GM18505 (cell line): ENCODE measurements around the gene ZNF189.

Experiments used
- ATAC-seq: cut with Tn5 transposase; IDR thresholded peaks from one replicate; pipeline ENCODE4 v1.9.1; 2021; ENCODE audit not compliant: unreplicated experiment
- POLR2A ChIP-seq: IDR thresholded peaks from 4 replicates; pipeline ENCODE4 v1.6.1; 2011; ENCODE audit warnings: borderline replicate concordance; ENCODE audit not compliant: insufficient read depth, insufficient read length; ENCODE audit errors: extremely low read depth

ZNF189 gene

DNA sequence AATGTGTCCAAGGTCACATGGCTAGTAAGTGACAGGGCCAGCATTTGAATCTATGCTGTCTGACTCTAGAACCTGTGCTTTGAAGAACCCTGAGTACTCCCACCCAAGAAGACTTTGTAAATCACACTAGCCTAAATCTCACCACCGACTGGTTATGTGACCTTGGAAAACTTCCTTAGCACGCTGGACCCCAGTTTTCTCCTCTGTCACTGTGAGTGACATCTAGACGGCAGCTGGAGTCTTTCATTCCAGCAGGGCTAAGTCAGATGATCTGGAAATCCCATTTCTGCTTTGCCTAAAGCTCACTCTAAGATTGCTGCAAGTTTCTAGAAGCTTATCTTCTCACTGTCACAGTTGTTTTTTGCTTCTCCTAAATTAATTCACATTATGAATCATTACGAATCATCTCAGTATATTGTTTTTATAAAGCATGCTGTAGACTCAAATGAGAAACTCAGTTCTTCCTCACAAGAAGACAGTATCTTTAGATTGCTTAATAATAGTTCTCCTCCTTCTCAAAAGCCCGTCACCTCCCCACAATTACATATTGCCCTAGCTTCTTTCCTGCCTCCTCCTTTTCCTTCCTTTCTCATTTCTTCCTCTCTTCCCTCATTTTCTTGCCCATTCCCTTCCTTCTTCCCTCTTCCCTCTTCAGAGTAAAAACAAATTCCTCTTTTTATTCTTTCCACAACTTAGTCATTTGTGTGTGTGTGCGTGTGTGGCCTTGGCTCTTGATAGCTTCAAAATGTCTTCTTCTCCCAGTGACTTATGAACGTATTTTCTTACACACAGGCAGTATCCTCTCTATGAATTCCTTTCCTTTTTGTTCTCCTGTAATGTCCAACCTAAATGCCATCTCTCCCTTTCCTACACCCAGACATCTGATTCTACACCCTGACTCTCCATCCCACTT, 20.1 kb downstream of the ZNF189 start:
- ATAC-seq: no peak
- no peak for TF ChIP-seq POLR2A

DNA sequence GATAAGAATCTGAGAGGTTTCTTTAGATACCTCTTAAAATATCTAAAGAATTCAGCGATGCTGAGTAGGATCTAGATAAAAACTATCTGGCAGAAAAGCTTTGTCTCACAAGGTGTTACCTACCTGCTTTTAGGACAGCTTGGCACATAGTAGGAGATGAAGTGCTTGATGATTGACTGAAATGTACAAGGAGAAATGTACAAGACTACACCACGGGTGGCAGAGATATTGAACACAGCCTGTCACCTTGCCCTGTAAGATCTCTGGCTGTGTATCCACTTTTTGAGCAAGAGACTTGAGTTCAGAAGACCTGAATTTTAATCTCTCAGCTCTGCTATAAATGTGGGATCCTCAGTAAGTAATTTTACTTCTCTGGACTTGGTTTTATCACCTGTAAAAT, 21.2 kb downstream of the ZNF189 start:
- TF ChIP-seq POLR2A: no peak
- no peak for ATAC-seq

DNA sequence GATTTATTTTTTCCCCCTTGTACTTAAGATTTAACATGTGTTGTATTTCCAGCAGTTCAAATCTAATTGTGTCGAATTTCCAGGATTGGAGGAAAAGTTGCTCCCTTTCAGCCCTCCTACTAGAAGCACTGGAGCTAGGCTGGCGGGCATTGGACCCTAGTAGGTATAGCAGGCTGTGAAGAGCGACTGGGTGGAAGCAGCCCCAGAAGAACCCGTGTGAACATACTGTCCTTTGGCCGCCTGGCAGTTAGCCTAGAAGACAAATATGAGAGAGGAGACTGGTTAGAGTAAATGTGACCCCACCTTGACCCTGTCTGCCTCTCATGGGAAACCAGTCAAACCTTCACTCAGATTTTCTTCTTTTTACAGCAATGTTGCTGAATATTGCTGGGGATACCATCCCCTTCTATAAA, 23.0 kb downstream of the ZNF189 start:
- no peak for ATAC-seq
- TF ChIP-seq POLR2A: no peak

DNA sequence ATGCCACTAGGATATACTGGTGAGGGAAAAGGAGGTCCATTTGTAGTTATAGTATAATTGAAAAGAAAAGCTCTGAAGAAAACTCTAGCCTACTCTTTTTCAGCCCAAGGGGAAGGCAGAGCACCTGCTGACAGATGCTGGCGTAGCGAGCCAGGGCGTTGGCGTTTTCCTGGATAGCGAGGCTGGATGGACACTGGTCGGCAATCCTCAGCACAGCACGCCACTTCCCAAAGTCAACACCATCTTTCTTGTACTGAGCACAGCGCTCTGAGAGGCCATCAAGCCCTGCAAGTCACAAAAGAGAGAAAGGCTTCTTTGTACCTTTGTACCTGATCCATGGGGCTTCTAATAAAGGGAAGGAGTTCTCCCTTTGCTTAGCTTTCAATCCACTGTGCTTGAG, 28.7 kb downstream of the ZNF189 start:
- ATAC-seq: no peak
- TF ChIP-seq POLR2A: no peak

DNA sequence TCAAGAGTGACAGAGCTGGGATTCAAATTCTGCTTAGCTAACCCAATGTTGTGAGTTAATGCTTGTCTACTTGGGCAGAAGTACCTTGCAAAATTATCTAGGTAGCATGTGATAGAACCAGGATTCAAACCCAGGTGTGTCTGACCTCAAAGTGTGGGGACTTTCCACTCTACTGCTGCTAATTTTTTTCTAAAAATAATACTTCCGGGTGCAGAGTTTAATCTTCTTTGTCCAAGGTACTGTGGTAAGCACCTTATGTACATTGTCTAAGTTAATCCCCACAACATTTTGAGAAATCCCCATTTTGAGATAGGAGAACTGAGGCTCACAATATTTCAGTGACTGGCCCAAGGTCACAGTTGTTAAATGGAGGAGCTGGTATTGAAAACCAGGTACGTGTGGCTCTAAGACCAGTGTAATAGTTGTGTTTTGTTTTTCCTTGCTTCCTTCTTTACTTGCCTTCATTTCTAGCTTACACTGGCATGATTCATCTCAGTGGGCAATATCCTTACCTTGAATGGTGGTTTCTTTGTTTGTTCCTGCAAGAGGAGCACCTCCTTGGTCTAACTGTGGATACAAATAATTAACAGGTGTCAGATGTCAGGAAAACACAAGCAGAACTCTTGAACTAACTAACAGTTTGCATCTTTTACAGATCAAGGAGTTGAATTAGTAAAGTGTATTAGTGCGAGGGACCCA, 29.5 kb downstream of the ZNF189 start:
- no peak for TF ChIP-seq POLR2A
- ATAC-seq: no peak

DNA sequence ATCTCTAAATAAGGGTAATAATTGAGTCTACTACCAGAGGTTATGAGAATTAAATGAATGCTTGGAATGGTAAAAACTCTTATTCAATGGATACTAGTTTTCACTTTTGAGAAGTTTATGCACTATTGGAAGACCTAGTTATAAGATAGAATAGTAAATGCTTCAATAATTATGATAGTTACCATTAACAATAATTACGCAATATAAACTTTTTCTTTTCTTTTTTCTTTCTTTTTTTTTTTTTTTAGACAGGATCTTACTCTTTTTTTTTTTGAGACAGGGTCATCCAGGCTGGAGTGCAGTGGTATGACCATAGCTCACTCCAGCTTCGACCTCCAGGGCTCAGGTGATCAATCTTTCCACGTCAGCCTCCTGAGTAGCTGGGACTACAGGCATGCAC, 30.3 kb downstream of the ZNF189 start:
- no peak for TF ChIP-seq POLR2A
- no peak for ATAC-seq

DNA sequence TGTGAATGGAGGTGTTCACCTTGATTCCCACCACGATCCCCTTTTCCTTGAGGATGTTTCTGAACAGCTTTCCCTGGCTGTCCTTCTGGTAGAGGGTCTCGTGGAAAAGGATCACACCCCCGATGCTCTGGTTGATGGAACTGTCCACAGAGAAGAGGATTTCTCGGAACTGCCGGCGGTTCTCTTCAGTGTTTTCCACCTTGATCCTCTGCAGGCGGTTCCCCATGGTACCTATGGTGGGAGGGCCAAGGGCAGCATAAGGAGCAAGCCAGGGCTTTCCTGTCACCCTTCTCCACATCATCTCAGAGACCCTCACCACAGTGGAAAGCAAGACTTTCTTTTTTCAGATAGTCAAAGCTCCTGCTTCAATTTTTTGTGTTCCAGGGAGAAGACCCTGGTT, 31.1 kb downstream of the ZNF189 start:
- no peak for ATAC-seq
- no peak for TF ChIP-seq POLR2A

DNA sequence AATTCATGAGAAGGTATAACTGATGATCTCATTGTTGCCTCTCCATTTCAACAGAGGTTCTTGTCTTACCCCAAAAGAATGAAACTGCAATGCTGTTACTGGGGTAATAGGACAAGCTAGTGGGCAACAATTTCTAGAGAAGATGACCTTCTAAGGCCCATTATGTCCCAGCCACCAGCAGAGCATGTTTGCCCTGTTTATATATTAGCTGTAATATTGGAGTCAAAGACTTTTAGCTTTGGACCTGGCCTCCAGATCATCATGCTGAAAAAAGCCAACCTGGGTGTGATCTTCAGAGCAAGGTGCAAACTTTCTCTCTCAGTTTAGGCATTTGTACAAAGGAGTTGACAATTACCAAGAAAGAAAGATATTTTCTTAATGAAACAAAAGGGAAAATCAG, 33.5 kb downstream of the ZNF189 start:
- TF ChIP-seq POLR2A: no peak
- ATAC-seq: no peak

DNA sequence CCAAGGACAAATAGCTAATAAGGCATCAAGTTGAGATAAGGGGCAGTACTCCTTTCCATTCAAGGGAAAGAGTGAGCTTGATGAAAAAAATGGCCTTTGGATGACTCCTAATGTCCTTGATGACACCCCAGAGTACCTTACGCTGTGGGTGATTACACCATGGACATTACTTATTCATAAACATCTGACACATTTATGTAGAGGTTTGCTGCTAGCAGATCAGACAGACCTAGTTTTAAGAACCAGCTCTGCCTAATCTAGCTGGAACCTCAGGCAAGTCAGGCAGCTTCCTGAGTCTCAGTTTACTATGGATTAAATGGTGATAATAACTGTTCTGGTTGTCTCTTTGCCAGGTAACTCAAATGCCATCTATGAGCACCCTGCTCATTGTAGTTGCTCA, 34.1 kb downstream of the ZNF189 start:
- TF ChIP-seq POLR2A: no peak

DNA sequence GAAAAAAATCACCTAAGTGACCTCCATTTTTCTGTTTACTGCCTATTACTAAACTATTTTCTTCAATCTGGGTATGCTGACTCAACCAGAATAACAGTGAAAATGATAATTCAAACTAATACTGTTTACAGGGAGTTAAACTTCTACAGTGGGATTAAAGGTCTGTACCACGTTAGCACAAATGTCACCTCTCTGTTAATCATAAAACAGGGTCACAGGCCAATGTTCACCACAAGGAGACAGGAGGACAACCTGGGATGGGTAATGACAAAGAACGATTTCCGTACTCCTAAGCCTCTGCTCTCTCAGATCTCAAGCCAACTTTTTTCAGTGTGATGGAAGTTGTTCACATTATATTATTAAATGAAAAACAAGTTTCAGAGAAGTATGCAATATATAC, 34.6 kb downstream of the ZNF189 start:
- no peak for TF ChIP-seq POLR2A
- ATAC-seq: no peak

More for the DNA sequence above, 34.1 kb downstream of the ZNF189 start:
- ATAC-seq: no peak

DNA sequence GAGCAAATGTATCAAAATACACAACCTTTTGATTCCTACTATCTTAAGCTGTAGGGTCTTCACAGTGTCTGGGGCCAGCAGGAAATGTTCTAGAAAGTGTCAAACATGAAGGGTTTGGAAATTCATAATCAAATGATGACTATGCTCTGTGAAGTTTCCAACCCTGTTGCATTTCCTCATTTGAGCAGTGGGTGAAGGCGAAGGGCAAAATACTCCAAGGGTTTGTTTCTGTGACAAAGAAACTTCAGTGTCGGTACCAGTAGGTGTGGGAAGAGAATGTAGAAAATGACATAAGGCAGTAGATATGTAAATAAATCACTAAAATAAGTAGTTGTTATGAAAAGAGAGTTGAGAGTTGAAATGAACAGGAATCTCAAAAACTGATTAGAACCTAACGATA, 36.3 kb downstream of the ZNF189 start:
- no peak for ATAC-seq
- no peak for TF ChIP-seq POLR2A

DNA sequence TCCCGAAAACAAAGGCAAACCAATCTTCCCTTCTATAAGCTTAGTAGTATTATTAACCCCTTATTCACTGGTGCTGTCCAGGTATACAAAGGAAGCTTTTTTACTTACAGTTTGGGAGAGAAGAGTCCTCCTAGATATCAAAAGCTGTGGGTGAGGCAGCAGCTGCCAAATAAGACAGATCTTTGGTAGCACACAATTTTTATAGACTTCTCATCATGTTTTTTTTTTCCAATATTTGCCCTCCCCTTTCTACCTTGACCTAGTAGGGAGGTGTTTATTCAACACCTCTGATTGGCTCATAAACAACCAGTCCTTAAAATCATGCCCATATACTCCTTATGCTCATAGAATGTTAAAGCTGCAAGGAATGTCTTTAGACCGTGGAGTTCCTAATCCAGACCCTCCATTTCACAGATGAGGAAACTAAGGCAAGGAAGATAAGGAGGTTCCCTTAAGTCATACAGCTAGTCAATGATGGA, 37.0 kb downstream of the ZNF189 start, which contains the start of gene ALDOB:
Gene ALDOB, minus strand, starts transcription at position 174 of the 479 bp plus-strand sequence. CDS start 4,887 bp downstream, outside the sequence.
- TF ChIP-seq POLR2A: no peak
- no peak for ATAC-seq

DNA sequence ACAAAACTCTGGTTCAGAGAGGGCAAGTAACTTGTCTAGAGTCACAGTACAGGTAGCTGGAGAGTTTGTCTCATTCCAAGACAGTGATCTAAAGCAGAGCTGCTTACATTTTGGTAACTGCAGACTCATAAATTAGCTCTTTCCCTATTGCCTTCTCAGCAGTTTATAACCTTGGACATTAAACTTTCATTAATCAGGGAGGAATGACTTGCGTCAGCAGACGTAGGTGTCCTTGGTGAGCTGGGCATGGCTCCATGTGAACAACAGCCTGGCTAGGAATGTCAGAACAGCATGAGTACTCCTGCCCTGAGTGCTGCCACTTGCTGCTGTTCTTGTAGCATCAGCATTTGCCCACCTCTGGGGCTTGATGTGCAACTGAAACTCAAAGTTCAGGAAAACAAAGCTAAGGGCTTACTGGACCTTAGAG, 39.2 kb downstream of the ZNF189 start:
- TF ChIP-seq POLR2A: no peak

DNA sequence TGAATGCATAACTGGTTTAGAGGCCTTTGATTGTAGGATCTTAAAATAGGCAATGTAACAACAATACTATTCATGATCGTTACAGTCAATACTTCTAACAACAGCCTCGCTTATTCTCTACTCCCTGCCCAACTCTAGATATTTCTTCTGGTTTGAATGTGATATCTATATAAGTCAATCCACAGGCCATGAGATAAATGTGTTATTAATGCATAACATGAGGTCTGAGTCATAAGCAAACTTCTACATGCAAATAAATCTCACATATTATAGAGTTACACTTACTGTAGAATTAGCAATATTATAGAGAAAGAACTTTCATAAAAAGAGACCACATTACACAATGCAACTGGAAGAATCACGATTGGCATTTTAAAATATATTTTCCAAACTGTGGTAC, 39.9 kb downstream of the ZNF189 start:
- ATAC-seq: no peak
- TF ChIP-seq POLR2A: no peak

More for the DNA sequence above, 39.2 kb downstream of the ZNF189 start:
- no peak for ATAC-seq
